Measurements from ENCODE around the gene P2RX1. TPM values are rescaled to one million over a fixed set of nuclear protein-coding genes. Genes with fewer than 3 reads are reported as not detected.

P2RX1 gene
- total RNA-seq (2022; extraction: Qiagen RNA extraction; ENCODE audit: low read depth) = 0.03 TPM in 2 of 5 replicates, not detected in the others

GRCh38 chr17:3915995-3916696 lies at the start of gene P2RX1:
Gene P2RX1 (minus strand): TSS chr17:3916465. CDS start chr17:3916225, 240 bp downstream.

GRCh38 chr17:3964203-3965117 lies 48.2 kb upstream of the P2RX1 start, which contains the start of gene ATP2A3:
Gene ATP2A3 (minus strand): TSS chr17:3964437. CDS start chr17:3964291, 146 bp downstream.

GRCh38 chr17:3893003-3893719 lies 23.1 kb downstream of the P2RX1 start, which contains the start of gene CAMKK1:
Gene CAMKK1 (minus strand): TSS chr17:3893053. CDS start chr17:3885687, 7,366 bp downstream.

Other genes starting within 250 kb of the P2RX1 start
- 304 to 331 TPM (median 314 TPM) in 5 replicates for gene TAX1BP3, start 247.9 kb downstream of the P2RX1 start, total RNA-seq (2022; extraction: Qiagen RNA extraction; ENCODE audit: low read depth)
- gene EMC6, start 247.7 kb downstream of the P2RX1 start, total RNA-seq (2022; extraction: Qiagen RNA extraction; ENCODE audit: low read depth) = 99.6 to 155 TPM (median 149 TPM) in 5 replicates
- 12.3 to 23.6 TPM (median 21.9 TPM) in 5 replicates for gene P2RX5, start 220.3 kb downstream of the P2RX1 start, total RNA-seq (2022; extraction: Qiagen RNA extraction; ENCODE audit: low read depth)
- 14.8 to 19.7 TPM (median 15.7 TPM) in 5 replicates for gene HASPIN, start 192.6 kb downstream of the P2RX1 start, total RNA-seq (2022; extraction: Qiagen RNA extraction; ENCODE audit: low read depth)
- 88.1 to 104 TPM (median 96.7 TPM) in 5 replicates for gene ITGAE, start 115.3 kb downstream of the P2RX1 start, total RNA-seq (2022; extraction: Qiagen RNA extraction; ENCODE audit: low read depth)
- gene NCBP3, start 70.2 kb downstream of the P2RX1 start, total RNA-seq (2022; extraction: Qiagen RNA extraction; ENCODE audit: low read depth) = 31.5 to 35.7 TPM (median 33.5 TPM) in 5 replicates
- 14.2 to 20.4 TPM (median 16.5 TPM) in 5 replicates for gene CAMKK1, start 23.4 kb downstream of the P2RX1 start, total RNA-seq (2022; extraction: Qiagen RNA extraction; ENCODE audit: low read depth)
- 3.3 to 4.9 TPM (median 4.5 TPM) in 5 replicates for gene ATP2A3, start 48.0 kb upstream of the P2RX1 start, total RNA-seq (2022; extraction: Qiagen RNA extraction; ENCODE audit: low read depth)
- gene ZZEF1, start 226.6 kb upstream of the P2RX1 start, total RNA-seq (2022; extraction: Qiagen RNA extraction; ENCODE audit: low read depth) = 13.6 to 17.4 TPM (median 16.5 TPM) in 5 replicates
- gene CYB5D2, start 226.7 kb upstream of the P2RX1 start, total RNA-seq (2022; extraction: Qiagen RNA extraction; ENCODE audit: low read depth) = 16.5 to 19.7 TPM (median 18.2 TPM) in 5 replicates